Liver (tissue), 3 donors: ENCODE results near the gene RTL1.

Experiments
- ATF3 ChIP-seq: IDR thresholded peaks from 2 replicates; pipeline ENCODE4 v1.6.1; 2016; ENCODE audit warnings: antibody characterized with exemption
- CTCF ChIP-seq: fragments of 150-350 bp; IDR thresholded peaks from 2 replicates; pipeline ENCODE4 v1.5.1; 2017; ENCODE audit warnings: improper control_type of control experiment, low read depth, low read length; ENCODE audit not compliant: missing input control
- FOXA1 ChIP-seq: IDR thresholded peaks from 2 replicates; pipeline ENCODE4 v1.6.1; 2016; ENCODE audit warnings: antibody characterized with exemption
- GABPA ChIP-seq, 2 donors: IDR thresholded peaks in 1 of 2; conservative IDR thresholded peaks in 1 of 2; 2 replicates each; pipeline ENCODE4 v1.6.1; 2016; ENCODE audit warnings: antibody characterized with exemption in 2 of 2, mild to moderate bottlenecking in 1 of 2, moderate library complexity in 1 of 2
- JUND ChIP-seq, 2 donors: IDR thresholded peaks; 2 replicates each; pipeline ENCODE4 v1.6.1; 2016; ENCODE audit warnings: antibody characterized with exemption in 2 of 2
- MAX ChIP-seq: IDR thresholded peaks from 2 replicates; pipeline ENCODE4 v1.6.1; 2016; ENCODE audit warnings: antibody characterized with exemption
- RAD21 ChIP-seq, 2 donors: IDR thresholded peaks; 2 replicates each; pipeline ENCODE4 v1.6.1; 2016; ENCODE audit warnings: antibody characterized with exemption in 2 of 2, mild to moderate bottlenecking in 2 of 2
- REST ChIP-seq: IDR thresholded peaks from 2 replicates; pipeline ENCODE4 v1.6.1; 2016; ENCODE audit warnings: antibody characterized with exemption, mild to moderate bottlenecking
- YY1 ChIP-seq: IDR thresholded peaks from 2 replicates; pipeline ENCODE4 v1.6.1; 2016; ENCODE audit warnings: antibody characterized with exemption, mild to moderate bottlenecking
- ZBTB33 ChIP-seq: IDR thresholded peaks from 2 replicates; pipeline ENCODE4 v1.6.1; 2016; ENCODE audit warnings: antibody characterized with exemption
- donor health status: healthy.
- donor health status: healthy.

- no peak for TF ChIP-seq RAD21 (IDR thresholded peaks at IDR 0.05)
- TF ChIP-seq ATF3, result no peak
- no peak for TF ChIP-seq CTCF
- TF ChIP-seq REST, result no peak
- TF ChIP-seq ZBTB33, result no peak
- no peak for TF ChIP-seq FOXA1
- TF ChIP-seq MAX, result no peak
- no peak for TF ChIP-seq YY1
- TF ChIP-seq GABPA (IDR thresholded peaks at IDR 0.05 in 1 of 2, conservative IDR thresholded peaks at IDR 0.05 in 1 of 2), result no peak
- TF ChIP-seq JUND (IDR thresholded peaks at IDR 0.05), result no peak
Measured at GRCh38 chr14:100887728-100888335, 15.7 kb downstream of the RTL1 start.
